Measurements from ENCODE around the gene NAV2.

The NAV2 gene

DNA sequence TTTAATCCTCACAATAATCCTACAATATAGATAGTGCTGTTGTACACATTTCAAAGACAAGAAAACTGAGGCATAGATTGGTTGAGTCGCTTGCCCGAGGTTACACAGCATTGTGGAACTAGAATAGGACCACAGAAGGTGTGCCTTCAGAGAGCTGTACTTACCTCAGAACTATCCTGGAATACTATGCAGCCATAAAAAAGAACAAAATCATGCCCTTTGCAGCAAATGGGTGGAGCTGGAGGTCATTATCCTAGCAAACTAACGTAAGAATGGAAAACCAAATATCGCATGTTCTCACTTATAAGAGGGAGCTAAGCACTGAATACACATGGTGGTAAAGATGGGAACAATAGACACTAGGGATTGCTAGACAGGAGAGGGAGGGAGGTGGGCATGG lies 15.7 kb upstream of the NAV2 start:
- H3K4me3 ChIP-seq (ENCODE audit: low read length): no peak overlapping the region
- H3K27ac ChIP-seq (ENCODE audit: low read length): no peak overlapping the region
- no peak overlapping the region for H3K4me2 ChIP-seq (ENCODE audit: low read depth, low read length)
- H4K20me1 ChIP-seq (ENCODE audit: insufficient read depth, low read length): no peaks in the 10 kb centered on the region
- no peak for TF ChIP-seq EZH2phosphoT487 (IDR thresholded peaks at IDR 0.05; ENCODE audit: low read length)
- TF ChIP-seq, protein P1, sequence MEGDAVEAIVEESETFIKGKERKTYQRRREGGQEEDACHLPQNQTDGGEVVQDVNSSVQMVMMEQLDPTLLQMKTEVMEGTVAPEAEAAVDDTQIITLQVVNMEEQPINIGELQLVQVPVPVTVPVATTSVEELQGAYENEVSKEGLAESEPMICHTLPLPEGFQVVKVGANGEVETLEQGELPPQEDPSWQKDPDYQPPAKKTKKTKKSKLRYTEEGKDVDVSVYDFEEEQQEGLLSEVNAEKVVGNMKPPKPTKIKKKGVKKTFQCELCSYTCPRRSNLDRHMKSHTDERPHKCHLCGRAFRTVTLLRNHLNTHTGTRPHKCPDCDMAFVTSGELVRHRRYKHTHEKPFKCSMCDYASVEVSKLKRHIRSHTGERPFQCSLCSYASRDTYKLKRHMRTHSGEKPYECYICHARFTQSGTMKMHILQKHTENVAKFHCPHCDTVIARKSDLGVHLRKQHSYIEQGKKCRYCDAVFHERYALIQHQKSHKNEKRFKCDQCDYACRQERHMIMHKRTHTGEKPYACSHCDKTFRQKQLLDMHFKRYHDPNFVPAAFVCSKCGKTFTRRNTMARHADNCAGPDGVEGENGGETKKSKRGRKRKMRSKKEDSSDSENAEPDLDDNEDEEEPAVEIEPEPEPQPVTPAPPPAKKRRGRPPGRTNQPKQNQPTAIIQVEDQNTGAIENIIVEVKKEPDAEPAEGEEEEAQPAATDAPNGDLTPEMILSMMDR (IDR thresholded peaks at IDR 0.05; ENCODE audit: low read length): no peak
- no peak for TF ChIP-seq EZH2 (optimal IDR thresholded peaks at IDR 0.05; ENCODE audit: low read depth, low read length)
- H3K9ac ChIP-seq (ENCODE audit: low read length): no peak overlapping the region
- H3K27me3 ChIP-seq (replicated peaks; ENCODE audit: insufficient read depth, low read length): no peaks in the 10 kb centered on the region
- H3F3A ChIP-seq (ENCODE audit: insufficient read depth, low read length): no peaks in the 10 kb centered on the region
- H2AFZ ChIP-seq (ENCODE audit: low read length): no peak overlapping the region
- no peaks in the 10 kb centered on the region for H3K9me3 ChIP-seq (replicated peaks; ENCODE audit: insufficient read depth, low read length)
- H3K36me3 ChIP-seq (replicated peaks; ENCODE audit: insufficient read depth, low read length): no peaks in the 10 kb centered on the region
- H3K9me2 ChIP-seq (replicated peaks; ENCODE audit: insufficient read depth, low read length): no peaks in the 10 kb centered on the region
- H3K79me2 ChIP-seq (ENCODE audit: low read length): no peaks in the 10 kb centered on the region
- no peak for DNase-seq
- no peaks in the 10 kb centered on the region for H3K4me1 ChIP-seq (ENCODE audit: low read length)

DNA sequence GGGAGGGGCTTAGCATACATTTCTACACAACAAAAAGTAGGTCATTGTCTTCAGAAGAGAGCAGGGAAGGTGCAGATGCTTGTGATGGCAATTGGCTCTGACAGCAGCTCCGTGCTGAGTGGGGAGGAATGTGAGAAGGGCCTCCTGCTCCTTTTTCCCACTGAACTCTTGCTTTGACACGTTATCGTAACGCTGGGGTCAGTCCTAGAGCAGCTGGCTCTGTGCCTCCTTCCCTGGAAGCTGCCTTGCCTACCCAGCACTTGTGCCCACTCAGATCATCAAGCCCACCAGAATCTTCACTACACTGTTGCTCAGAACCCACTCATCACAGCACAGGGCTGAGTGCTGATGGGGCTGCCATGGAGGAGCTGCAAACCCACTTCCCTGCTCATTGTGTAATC lies 14.9 kb upstream of the NAV2 start:
- TF ChIP-seq EZH2phosphoT487 (IDR thresholded peaks at IDR 0.05; ENCODE audit: low read length) (no peak), EZH2 (optimal IDR thresholded peaks at IDR 0.05; ENCODE audit: low read depth, low read length) (no peak)
- TF ChIP-seq, protein P1 (IDR thresholded peaks at IDR 0.05; ENCODE audit: low read length): no peak
- Histone ChIP-seq H3K79me2 (ENCODE audit: low read length) (no peaks in the 10 kb centered on the region), H3K4me1 (ENCODE audit: low read length) (no peaks in the 10 kb centered on the region), H3K27ac (ENCODE audit: low read length) (no peak overlapping the region), H3K9me3 (replicated peaks; ENCODE audit: insufficient read depth, low read length) (no peaks in the 10 kb centered on the region), H3K4me3 (ENCODE audit: low read length) (no peak overlapping the region), H2AFZ (ENCODE audit: low read length) (no peak overlapping the region), H3K4me2 (ENCODE audit: low read depth, low read length) (no peak overlapping the region), H3K9ac (ENCODE audit: low read length) (no peak overlapping the region), H3K9me2 (replicated peaks; ENCODE audit: insufficient read depth, low read length) (no peaks in the 10 kb centered on the region), H3K36me3 (replicated peaks; ENCODE audit: insufficient read depth, low read length) (no peaks in the 10 kb centered on the region), H3K27me3 (replicated peaks; ENCODE audit: insufficient read depth, low read length) (no peaks in the 10 kb centered on the region), H3F3A (ENCODE audit: insufficient read depth, low read length) (no peaks in the 10 kb centered on the region), H4K20me1 (ENCODE audit: insufficient read depth, low read length) (no peaks in the 10 kb centered on the region)
- no peak for DNase-seq

DNA sequence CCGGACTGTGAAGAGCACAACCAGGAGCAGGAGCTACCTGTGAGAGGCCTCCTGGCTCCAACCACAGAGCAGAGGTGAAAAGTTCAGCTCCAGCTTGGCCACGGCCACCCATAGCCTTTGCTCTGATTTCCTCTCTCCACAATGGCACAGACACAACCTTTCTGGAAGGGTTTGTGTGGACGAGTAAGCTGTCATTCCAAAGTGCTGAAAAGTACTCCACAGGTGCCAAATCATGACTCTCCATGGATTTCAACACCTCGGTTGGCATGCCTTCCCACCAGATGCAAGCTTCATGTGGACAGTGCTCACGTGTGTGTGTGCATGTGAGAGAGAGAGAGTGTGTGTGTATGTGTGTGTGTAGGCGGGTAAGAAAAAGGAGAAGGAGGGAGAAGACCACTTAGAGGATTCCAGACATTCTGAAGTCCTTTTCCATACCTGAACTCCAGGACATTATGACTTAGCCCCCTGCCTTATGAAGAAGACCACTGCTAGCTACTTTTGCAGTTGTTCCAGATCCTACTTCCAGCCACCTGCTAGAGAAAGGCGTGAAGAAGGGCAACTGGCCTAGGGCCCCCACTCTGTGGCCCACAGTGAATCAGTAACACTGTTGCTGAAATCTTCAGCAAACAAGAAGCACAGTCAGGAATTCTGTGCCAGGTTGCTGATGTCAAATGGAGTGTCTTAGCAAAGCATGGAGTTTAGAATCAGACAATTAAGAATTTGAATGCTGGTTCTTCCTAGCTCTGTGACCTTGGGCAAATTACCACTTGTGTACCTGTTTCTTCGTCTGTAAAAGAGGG lies 13.9 kb upstream of the NAV2 start:
- no peak overlapping the region for H3K27ac ChIP-seq (ENCODE audit: low read length)
- no peaks in the 10 kb centered on the region for H3K79me2 ChIP-seq (ENCODE audit: low read length)
- DNase-seq: no peak
- no peaks in the 10 kb centered on the region for H3K36me3 ChIP-seq (replicated peaks; ENCODE audit: insufficient read depth, low read length)
- no peak overlapping the region for H3K4me2 ChIP-seq (ENCODE audit: low read depth, low read length)
- H3K4me1 ChIP-seq (ENCODE audit: low read length): no peaks in the 10 kb centered on the region
- H2AFZ ChIP-seq (ENCODE audit: low read length): no peak overlapping the region
- no peaks in the 10 kb centered on the region for H3F3A ChIP-seq (ENCODE audit: insufficient read depth, low read length)
- H3K9ac ChIP-seq (ENCODE audit: low read length): no peak overlapping the region
- no peaks in the 10 kb centered on the region for H4K20me1 ChIP-seq (ENCODE audit: insufficient read depth, low read length)
- TF ChIP-seq EZH2phosphoT487 (IDR thresholded peaks at IDR 0.05; ENCODE audit: low read length): no peak
- TF ChIP-seq, protein P1 (IDR thresholded peaks at IDR 0.05; ENCODE audit: low read length): no peak
- no peak overlapping the region for H3K4me3 ChIP-seq (ENCODE audit: low read length)
- no peaks in the 10 kb centered on the region for H3K9me2 ChIP-seq (replicated peaks; ENCODE audit: insufficient read depth, low read length)
- no peaks in the 10 kb centered on the region for H3K9me3 ChIP-seq (replicated peaks; ENCODE audit: insufficient read depth, low read length)
- no peaks in the 10 kb centered on the region for H3K27me3 ChIP-seq (replicated peaks; ENCODE audit: insufficient read depth, low read length)
